AG09309 (cell line): ENCODE measurements around the gene SYT3.

Experiments used
- DNase-seq: peaks from one replicate; pipeline ENCODE4 v3.0.0-alpha.2; 2010; ENCODE audit warnings: low read depth
- H3K4me3 ChIP-seq: 2 replicates; pipeline ENCODE4 v1.5.1; 2011; ENCODE audit warnings: mild to moderate bottlenecking, low read depth, low read length, moderate library complexity; ENCODE audit not compliant: control insufficient read depth
- CTCF ChIP-seq: IDR thresholded peaks from 2 replicates; pipeline ENCODE4 v1.5.1; 2011; ENCODE audit warnings: mild to moderate bottlenecking, low read depth, low read length, inconsistent platforms; ENCODE audit not compliant: insufficient read depth, control insufficient read depth; ENCODE audit errors: missing control alignments

SYT3 gene

GRCh38 chr19:50649433-50650391 lies 10.0 kb upstream of the SYT3 start, which contains the start of gene C19orf81:
Gene C19orf81, plus strand, starts transcription at chr19:50649445. Its CDS starts 0 bp downstream, at chr19:50649445.
- DNase-seq: no peak
- H3K4me3 ChIP-seq: no peak within 1 kb of the TSS
- no peak for TF ChIP-seq CTCF

- no peak for DNase-seq
- H3K4me3 ChIP-seq: no peak overlapping the region
- no peak for TF ChIP-seq CTCF
Measured at GRCh38 chr19:50648659-50649058, 9.0 kb upstream of the SYT3 start.

GRCh38 chr19:50647879-50648615 lies 8.4 kb upstream of the SYT3 start:
- H3K4me3 ChIP-seq: no peak overlapping the region
- TF ChIP-seq CTCF: no peak
- no peak for DNase-seq

- DNase-seq: peak; percentile 16
- H3K4me3 ChIP-seq: no peak overlapping the region
- no peak for TF ChIP-seq CTCF
Measured at GRCh38 chr19:50646074-50646807, 6.6 kb upstream of the SYT3 start.

DNA sequence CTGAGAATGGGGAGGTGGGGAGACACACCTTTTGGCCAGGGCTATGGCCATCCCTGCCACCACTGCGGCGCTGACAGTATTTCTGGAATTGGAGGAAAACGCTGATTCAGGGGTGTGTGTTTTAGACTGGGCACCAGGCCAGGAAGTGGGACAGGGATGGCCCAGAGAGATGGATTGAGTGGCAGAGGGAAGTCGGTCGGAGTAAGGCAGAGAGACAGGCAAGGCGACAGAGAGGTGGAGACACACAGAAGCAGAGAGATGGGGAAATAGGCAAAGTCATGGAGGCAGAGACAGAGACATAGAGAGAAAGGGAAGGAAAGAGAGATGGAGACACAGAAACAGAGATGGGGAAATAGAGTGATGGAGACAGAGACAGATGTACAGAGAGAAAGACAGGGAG lies 5.4 kb upstream of the SYT3 start:
- no peak overlapping the region for H3K4me3 ChIP-seq
- DNase-seq: no peak
- no peak for TF ChIP-seq CTCF

- H3K4me3 ChIP-seq: no peak overlapping the region
- no peak for TF ChIP-seq CTCF
- DNase-seq: no peak
Measured at GRCh38 chr19:50644315-50644915, 4.7 kb upstream of the SYT3 start.
